Endodermal cell (in vitro differentiated cells): ENCODE data around the gene VWC2. TPM values are rescaled to one million over a fixed set of nuclear protein-coding genes. Genes with fewer than 3 reads are reported as not detected.

Experiments
- DNase-seq: peaks from one replicate; pipeline ENCODE4 v3.0.0-alpha.2; 2017
- H3K27ac ChIP-seq: 2 replicates; pipeline ENCODE4 v1.5.1; 2013; ENCODE audit warnings: mild to moderate bottlenecking, low read depth, low read length, moderate library complexity
- H3K27me3 ChIP-seq: 2 replicates; pipeline ENCODE4 v1.6.1; 2013; ENCODE audit warnings: mild to moderate bottlenecking, low read length, moderate library complexity; ENCODE audit not compliant: insufficient read depth, control insufficient read depth, poor library complexity, severe bottlenecking
- H3K36me3 ChIP-seq: 2 replicates; pipeline ENCODE4 v1.7.0; 2013; ENCODE audit warnings: mild to moderate bottlenecking, low read length, moderate library complexity; ENCODE audit not compliant: control insufficient read depth, insufficient read depth
- H3K4me1 ChIP-seq: one replicate; pipeline ENCODE4 v1.7.0; 2013; ENCODE audit warnings: low read length; ENCODE audit not compliant: control insufficient read depth, insufficient read depth
- H3K4me3 ChIP-seq: 2 replicates; pipeline ENCODE4 v1.5.1; 2013; ENCODE audit warnings: mild to moderate bottlenecking, low read length, moderate library complexity
- H3K9ac ChIP-seq: 2 replicates; pipeline ENCODE4 v1.6.1; 2013; ENCODE audit warnings: mild to moderate bottlenecking, low read length, moderate library complexity; ENCODE audit not compliant: poor library complexity, severe bottlenecking; ENCODE audit errors: extremely low read depth
- H3K9me3 ChIP-seq: 2 replicates; pipeline ENCODE4 v1.6.1; 2013; ENCODE audit warnings: mild to moderate bottlenecking, low read length, moderate library complexity; ENCODE audit not compliant: control insufficient read depth
- H3K27ac Mint-ChIP-seq: 2 replicates; pipeline ENCODE4 v1.8.0; 2020; ENCODE audit warnings: mixed read lengths
- H3K27me3 Mint-ChIP-seq: 2 replicates; pipeline ENCODE4 v1.8.0; 2021; ENCODE audit warnings: mild to moderate bottlenecking, mixed read lengths; ENCODE audit not compliant: insufficient read depth
- H3K36me3 Mint-ChIP-seq: 2 replicates; pipeline ENCODE4 v1.8.0; 2020; ENCODE audit warnings: low read depth, mixed read lengths
- H3K4me1 Mint-ChIP-seq: 2 replicates; pipeline ENCODE4 v1.8.0; 2020; ENCODE audit warnings: mixed read lengths
- H3K4me3 Mint-ChIP-seq: 2 replicates; pipeline ENCODE4 v1.8.0; 2020; ENCODE audit warnings: mild to moderate bottlenecking, moderate library complexity, mixed read lengths
- H3K9me3 Mint-ChIP-seq: 2 replicates; pipeline ENCODE4 v1.8.0; 2020; ENCODE audit warnings: mild to moderate bottlenecking, mixed read lengths
- CTCF ChIP-seq: fragments of 200-600 bp; sonication (generic); conservative IDR thresholded peaks from 2 replicates; pipeline ENCODE4 v1.5.0; 2021; ENCODE audit warnings: antibody characterized with exemption, mild to moderate bottlenecking
- WGBS, 2 experiments: methylation state at CpG; one replicate each; pipeline versions ENCODE4 v1.1.5 to v1.1.7; 2013; ENCODE audit warnings: missing lambda C conversion rate in 2 of 2, mixed read lengths in 1 of 2; ENCODE audit not compliant: insufficient coverage in 1 of 2, insufficient read length in 1 of 2; 5-methylcytosine and 5-hydroxymethylcytosine counted together
- total RNA-seq, 2 donors: library from RNA; stranded (reverse); fragmentation: NEBNext Ultra II Directional in 1 of 2; extraction: Animal tissue kit (Norgen Biotek cat#: 25700) in 1 of 2; gene quantifications; 2 replicates in 1 of 2; 3 replicates in 1 of 2; pipeline ENCODE4 v1.2.1, GENCODE V29; 2021

VWC2 gene
- total RNA-seq, 2 donors from 2014 or later = not detected

GRCh38 chr7:49772916-49773217, 571 bp upstream of the VWC2 start:
- no peaks in the 10 kb centered on the region for H3K36me3 ChIP-seq
- H3K9ac ChIP-seq = no peak overlapping the region
- peaks cover 90% of the 10 kb centered on the region for H3K27me3 ChIP-seq
- Mint-ChIP-seq H3K27ac (no peak overlapping the region), H3K4me3 (peak overlapping the region; percentile 59), H3K9me3 (no peaks in the 10 kb centered on the region), H3K36me3 (no peaks in the 10 kb centered on the region), H3K4me1 (peaks cover 11% of the 10 kb centered on the region), H3K27me3 (peaks cover 91% of the 10 kb centered on the region)
- TF ChIP-seq CTCF = no peak
- H3K9me3 ChIP-seq = no peaks in the 10 kb centered on the region
- H3K4me3 ChIP-seq = peak overlapping the region; percentile 76
- peaks cover 2% of the 10 kb centered on the region for H3K4me1 ChIP-seq
- DNase-seq = no peak
- 21 to 25% methylated on average over 9 to 11 of the region's 11 CpGs for WGBS, 2 experiments
- H3K27ac ChIP-seq = no peak overlapping the region

- Mint-ChIP-seq H3K9me3 (no peaks in the 10 kb centered on the region), H3K27me3 (peaks cover 89% of the 10 kb centered on the region), H3K27ac (no peak overlapping the region), H3K4me3 (peak overlapping the region; percentile 59), H3K36me3 (no peaks in the 10 kb centered on the region), H3K4me1 (peaks cover 11% of the 10 kb centered on the region)
- no peak overlapping the region for H3K27ac ChIP-seq
- WGBS, 2 experiments = 0% methylated on average over 1 to 56 of the region's 56 CpGs
- H3K36me3 ChIP-seq = no peaks in the 10 kb centered on the region
- H3K4me3 ChIP-seq = peak overlapping the region; percentile 76
- no peak for TF ChIP-seq CTCF
- no peaks in the 10 kb centered on the region for H3K9me3 ChIP-seq
- H3K27me3 ChIP-seq = peaks cover 90% of the 10 kb centered on the region
- no peak for DNase-seq
- H3K4me1 ChIP-seq = peaks cover 2% of the 10 kb centered on the region
- H3K9ac ChIP-seq = no peak overlapping the region
These were observed 559 bp downstream of the VWC2 start for GRCh38 chr7:49773936-49774458.

- Histone ChIP-seq H3K36me3 (no peaks in the 10 kb centered on the region), H3K27me3 (peaks cover 86% of the 10 kb centered on the region), H3K4me1 (peaks cover 2% of the 10 kb centered on the region), H3K27ac (no peak overlapping the region), H3K9me3 (no peaks in the 10 kb centered on the region), H3K4me3 (peak overlapping the region; percentile 76), H3K9ac (no peak overlapping the region)
- Mint-ChIP-seq H3K4me3 (peak overlapping the region; percentile 59), H3K27ac (no peak overlapping the region), H3K36me3 (no peaks in the 10 kb centered on the region), H3K9me3 (no peaks in the 10 kb centered on the region), H3K27me3 (peaks cover 85% of the 10 kb centered on the region), H3K4me1 (peaks cover 11% of the 10 kb centered on the region)
- WGBS, 2 experiments = 0 to 1% methylated on average over 3 to 36 of the region's 36 CpGs
- DNase-seq = peak; percentile 82
- TF ChIP-seq CTCF = no peak
These were observed 1.1 kb downstream of the VWC2 start for GRCh38 chr7:49774459-49775064.
